Measurements from ENCODE around the gene SERPINB6. TPM values are rescaled to one million over a fixed set of nuclear protein-coding genes. Genes with fewer than 3 reads are reported as not detected.

The SERPINB6 gene
- total RNA-seq, 1 donor from 2014 or later: 48.7 TPM

DNA sequence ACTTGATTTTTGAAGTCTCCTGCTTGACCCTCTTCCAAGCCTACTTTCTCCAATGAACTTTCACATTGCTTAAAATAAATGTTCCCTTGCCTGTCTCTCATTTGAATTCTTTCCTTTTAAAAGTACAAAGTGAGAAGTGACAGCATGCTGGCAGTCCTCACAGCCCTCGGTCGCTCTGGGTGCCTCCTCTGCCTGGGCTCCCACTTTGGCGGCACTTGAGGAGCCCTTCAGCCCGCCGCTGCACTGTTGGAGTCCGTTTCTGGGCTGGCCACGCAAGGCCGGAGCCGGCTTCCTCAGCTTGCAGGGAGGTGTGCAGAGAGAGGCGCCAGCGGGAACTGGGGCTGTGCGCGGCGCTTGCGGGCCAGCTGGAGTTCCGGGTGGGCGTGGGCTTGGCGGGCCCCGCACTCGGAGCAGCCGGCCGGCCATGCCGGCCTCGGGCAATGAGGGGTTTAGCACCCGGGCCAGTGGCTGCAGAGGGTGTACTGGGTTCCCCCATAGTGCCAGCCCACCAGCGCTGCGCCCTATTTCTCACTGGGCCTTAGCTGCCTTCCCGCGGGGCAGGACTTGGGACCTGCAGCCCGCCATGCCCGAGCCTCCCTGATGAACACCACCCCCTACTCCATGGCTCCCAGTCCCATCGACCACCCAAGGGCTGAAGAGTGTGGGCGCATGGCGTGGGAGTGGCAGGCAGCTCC is 31.9 kb downstream of the SERPINB6 start:
- no peaks in the 10 kb centered on the region for H3K36me3 ChIP-seq (ENCODE audit: control insufficient read depth, insufficient read depth, low read length)
- no peaks in the 10 kb centered on the region for H3K27me3 ChIP-seq (ENCODE audit: control insufficient read depth, insufficient read depth, low read length)
- DNase-seq (ENCODE audit: low read depth) (no peak), FAIRE-seq (no peak)
- H3K4me3 ChIP-seq (ENCODE audit: low read depth, low read length): no peak overlapping the region
- TF ChIP-seq, protein P1, sequence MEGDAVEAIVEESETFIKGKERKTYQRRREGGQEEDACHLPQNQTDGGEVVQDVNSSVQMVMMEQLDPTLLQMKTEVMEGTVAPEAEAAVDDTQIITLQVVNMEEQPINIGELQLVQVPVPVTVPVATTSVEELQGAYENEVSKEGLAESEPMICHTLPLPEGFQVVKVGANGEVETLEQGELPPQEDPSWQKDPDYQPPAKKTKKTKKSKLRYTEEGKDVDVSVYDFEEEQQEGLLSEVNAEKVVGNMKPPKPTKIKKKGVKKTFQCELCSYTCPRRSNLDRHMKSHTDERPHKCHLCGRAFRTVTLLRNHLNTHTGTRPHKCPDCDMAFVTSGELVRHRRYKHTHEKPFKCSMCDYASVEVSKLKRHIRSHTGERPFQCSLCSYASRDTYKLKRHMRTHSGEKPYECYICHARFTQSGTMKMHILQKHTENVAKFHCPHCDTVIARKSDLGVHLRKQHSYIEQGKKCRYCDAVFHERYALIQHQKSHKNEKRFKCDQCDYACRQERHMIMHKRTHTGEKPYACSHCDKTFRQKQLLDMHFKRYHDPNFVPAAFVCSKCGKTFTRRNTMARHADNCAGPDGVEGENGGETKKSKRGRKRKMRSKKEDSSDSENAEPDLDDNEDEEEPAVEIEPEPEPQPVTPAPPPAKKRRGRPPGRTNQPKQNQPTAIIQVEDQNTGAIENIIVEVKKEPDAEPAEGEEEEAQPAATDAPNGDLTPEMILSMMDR (IDR thresholded peaks at IDR 0.05; ENCODE audit: insufficient read depth, low read length, severe bottlenecking): no peak

DNA sequence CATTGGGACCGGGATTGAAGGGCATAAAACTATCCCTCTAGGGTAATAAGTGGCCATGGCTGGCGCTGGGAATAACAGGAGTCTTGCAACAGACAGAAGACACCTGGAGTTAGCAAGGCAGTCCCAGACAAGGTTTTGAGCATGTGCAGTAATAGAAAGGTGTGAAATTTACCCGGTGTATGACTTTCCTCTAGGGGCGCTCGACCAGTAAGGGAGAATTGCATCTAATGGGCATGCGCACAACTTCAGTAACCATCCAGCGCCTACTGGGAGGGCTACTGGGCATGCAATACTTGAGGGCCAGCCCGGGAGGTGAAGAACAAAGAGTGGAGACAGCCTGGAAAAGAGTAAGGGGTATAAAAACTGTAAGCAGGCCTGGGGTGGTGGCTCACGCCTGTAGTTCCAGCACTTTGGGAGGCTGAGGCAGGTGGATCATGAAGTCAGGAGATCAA is 32.7 kb downstream of the SERPINB6 start:
- FAIRE-seq (no peak), DNase-seq (ENCODE audit: low read depth) (no peak)
- Histone ChIP-seq H3K4me3 (ENCODE audit: low read depth, low read length) (no peak overlapping the region), H3K36me3 (ENCODE audit: control insufficient read depth, insufficient read depth, low read length) (no peaks in the 10 kb centered on the region), H3K27me3 (ENCODE audit: control insufficient read depth, insufficient read depth, low read length) (no peaks in the 10 kb centered on the region)
- TF ChIP-seq, protein P1 (IDR thresholded peaks at IDR 0.05; ENCODE audit: insufficient read depth, low read length, severe bottlenecking): no peak

DNA sequence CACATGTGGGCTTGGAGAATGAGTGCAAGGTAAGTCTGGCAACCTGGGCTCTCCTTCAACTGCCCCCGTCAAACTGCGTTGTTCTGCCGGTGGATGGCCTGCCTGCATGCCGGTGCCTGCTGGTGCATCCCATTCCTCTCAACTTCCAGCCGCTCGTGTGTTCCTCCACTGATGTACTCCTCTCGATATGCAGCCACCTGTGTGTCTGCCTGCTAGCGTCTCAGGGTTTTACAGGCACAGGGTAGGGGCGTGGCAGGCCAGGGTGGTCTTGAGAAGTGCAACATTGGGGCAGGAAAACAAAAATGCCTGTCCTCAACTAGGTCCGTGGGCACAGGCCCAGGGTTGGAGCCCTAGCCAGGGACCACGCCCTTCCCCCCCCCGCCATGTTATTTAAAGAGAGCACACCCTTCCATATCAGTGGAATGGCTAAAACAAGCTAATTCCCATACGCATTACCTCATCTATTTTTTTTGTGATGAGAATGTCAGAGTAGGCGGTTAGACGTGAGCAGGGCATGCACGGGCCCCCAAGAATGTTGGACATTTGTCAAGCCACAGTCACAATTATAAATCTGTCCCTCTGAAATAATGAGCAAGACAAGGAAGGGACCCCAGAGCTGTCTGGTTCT is 33.2 kb downstream of the SERPINB6 start:
- no peaks in the 10 kb centered on the region for H3K36me3 ChIP-seq (ENCODE audit: control insufficient read depth, insufficient read depth, low read length)
- H3K27me3 ChIP-seq (ENCODE audit: control insufficient read depth, insufficient read depth, low read length): no peaks in the 10 kb centered on the region
- TF ChIP-seq, protein P1 (IDR thresholded peaks at IDR 0.05; ENCODE audit: insufficient read depth, low read length, severe bottlenecking): no peak
- FAIRE-seq (no peak), DNase-seq (ENCODE audit: low read depth) (no peak)
- no peak overlapping the region for H3K4me3 ChIP-seq (ENCODE audit: low read depth, low read length)

DNA sequence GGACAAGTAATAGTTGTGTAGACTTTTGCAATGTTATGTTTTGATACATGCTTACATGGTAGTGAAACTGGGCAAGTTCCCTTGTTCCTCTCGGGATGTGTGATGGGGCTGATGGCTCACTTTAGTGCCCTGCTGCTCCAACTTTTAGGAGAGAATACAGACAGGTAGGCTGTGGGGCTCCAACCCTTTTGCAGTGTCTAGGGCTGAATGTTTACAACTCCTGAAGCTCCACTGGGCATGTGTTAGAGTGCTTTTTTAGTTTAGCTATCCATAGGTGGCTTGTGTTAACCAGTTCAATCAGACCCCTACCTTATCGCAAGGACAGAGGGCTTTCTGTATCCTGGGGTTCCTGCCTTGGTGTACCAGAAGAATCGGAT is 33.8 kb downstream of the SERPINB6 start:
- TF ChIP-seq, protein P1 (IDR thresholded peaks at IDR 0.05; ENCODE audit: insufficient read depth, low read length, severe bottlenecking): no peak
- no peak for FAIRE-seq
- DNase-seq (ENCODE audit: low read depth): no peak
- Histone ChIP-seq H3K36me3 (ENCODE audit: control insufficient read depth, insufficient read depth, low read length) (no peaks in the 10 kb centered on the region), H3K4me3 (ENCODE audit: low read depth, low read length) (no peak overlapping the region), H3K27me3 (ENCODE audit: control insufficient read depth, insufficient read depth, low read length) (no peaks in the 10 kb centered on the region)

DNA sequence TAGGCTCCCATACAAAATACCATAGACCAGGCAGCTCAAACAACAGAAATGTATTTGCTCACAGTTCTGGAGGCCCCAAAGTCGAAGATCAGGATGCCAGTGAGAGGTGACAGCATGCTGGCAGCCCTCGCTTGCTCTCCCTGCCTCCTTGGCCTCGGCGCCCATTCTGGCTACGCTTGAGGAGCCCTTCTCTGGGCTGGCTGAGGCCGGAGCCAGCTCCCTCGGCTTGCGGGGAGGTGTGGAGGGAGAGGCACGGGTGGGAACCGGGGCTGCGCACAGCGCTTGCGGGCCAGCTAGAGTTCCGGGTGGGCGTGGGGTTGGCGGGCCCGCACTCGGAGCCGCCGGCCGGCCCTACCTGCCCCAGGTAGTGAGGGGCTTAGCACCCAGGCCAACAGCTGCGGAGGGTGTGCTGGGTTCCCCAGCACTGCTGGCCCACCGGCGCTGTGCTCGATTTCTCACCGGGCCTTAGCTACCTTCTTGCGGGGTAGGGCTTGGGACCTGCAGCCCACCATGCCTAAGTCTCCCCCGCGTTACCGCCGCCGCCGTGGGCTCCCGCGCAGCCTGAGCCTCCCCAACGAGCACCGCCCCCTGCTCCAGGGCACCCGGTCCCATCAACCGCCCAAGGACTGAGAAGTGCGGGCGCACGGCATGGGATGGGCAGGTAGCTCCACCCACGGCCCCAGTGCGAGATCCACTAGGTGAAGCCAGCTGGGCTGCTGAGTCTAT is 35.6 kb downstream of the SERPINB6 start:
- no peak overlapping the region for H3K4me3 ChIP-seq (ENCODE audit: low read depth, low read length)
- FAIRE-seq: no peak
- DNase-seq (ENCODE audit: low read depth): no peak
- H3K27me3 ChIP-seq (ENCODE audit: control insufficient read depth, insufficient read depth, low read length): no peaks in the 10 kb centered on the region
- no peaks in the 10 kb centered on the region for H3K36me3 ChIP-seq (ENCODE audit: control insufficient read depth, insufficient read depth, low read length)
- TF ChIP-seq, protein P1 (IDR thresholded peaks at IDR 0.05; ENCODE audit: insufficient read depth, low read length, severe bottlenecking): no peak
